ENCODE measurements around the gene ACTL8.

ACTL8 gene

GRCh38 chr1:17743008-17743647 is 12.0 kb upstream of the ACTL8 start:
- Histone ChIP-seq H3K27me3 (ENCODE audit: insufficient read depth, poor library complexity, severe bottlenecking) (no peaks in the 10 kb centered on the region), H3K4me3 (replicated peaks; ENCODE audit: insufficient read depth, low read length) (no peak overlapping the region), H3K27ac (replicated peaks) (no peak overlapping the region)
- no peak for TF ChIP-seq POLR2AphosphoS5 (IDR thresholded peaks at IDR 0.05; ENCODE audit: low read depth)
- TF ChIP-seq SPI1 (IDR thresholded peaks at IDR 0.05; ENCODE audit: borderline replicate concordance, low read depth) = no peak
- TF ChIP-seq, protein P1, sequence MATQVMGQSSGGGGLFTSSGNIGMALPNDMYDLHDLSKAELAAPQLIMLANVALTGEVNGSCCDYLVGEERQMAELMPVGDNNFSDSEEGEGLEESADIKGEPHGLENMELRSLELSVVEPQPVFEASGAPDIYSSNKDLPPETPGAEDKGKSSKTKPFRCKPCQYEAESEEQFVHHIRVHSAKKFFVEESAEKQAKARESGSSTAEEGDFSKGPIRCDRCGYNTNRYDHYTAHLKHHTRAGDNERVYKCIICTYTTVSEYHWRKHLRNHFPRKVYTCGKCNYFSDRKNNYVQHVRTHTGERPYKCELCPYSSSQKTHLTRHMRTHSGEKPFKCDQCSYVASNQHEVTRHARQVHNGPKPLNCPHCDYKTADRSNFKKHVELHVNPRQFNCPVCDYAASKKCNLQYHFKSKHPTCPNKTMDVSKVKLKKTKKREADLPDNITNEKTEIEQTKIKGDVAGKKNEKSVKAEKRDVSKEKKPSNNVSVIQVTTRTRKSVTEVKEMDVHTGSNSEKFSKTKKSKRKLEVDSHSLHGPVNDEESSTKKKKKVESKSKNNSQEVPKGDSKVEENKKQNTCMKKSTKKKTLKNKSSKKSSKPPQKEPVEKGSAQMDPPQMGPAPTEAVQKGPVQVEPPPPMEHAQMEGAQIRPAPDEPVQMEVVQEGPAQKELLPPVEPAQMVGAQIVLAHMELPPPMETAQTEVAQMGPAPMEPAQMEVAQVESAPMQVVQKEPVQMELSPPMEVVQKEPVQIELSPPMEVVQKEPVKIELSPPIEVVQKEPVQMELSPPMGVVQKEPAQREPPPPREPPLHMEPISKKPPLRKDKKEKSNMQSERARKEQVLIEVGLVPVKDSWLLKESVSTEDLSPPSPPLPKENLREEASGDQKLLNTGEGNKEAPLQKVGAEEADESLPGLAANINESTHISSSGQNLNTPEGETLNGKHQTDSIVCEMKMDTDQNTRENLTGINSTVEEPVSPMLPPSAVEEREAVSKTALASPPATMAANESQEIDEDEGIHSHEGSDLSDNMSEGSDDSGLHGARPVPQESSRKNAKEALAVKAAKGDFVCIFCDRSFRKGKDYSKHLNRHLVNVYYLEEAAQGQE (IDR thresholded peaks at IDR 0.05; ENCODE audit: insufficient replicate concordance, low read depth) = no peak
- TF ChIP-seq, protein P2, sequence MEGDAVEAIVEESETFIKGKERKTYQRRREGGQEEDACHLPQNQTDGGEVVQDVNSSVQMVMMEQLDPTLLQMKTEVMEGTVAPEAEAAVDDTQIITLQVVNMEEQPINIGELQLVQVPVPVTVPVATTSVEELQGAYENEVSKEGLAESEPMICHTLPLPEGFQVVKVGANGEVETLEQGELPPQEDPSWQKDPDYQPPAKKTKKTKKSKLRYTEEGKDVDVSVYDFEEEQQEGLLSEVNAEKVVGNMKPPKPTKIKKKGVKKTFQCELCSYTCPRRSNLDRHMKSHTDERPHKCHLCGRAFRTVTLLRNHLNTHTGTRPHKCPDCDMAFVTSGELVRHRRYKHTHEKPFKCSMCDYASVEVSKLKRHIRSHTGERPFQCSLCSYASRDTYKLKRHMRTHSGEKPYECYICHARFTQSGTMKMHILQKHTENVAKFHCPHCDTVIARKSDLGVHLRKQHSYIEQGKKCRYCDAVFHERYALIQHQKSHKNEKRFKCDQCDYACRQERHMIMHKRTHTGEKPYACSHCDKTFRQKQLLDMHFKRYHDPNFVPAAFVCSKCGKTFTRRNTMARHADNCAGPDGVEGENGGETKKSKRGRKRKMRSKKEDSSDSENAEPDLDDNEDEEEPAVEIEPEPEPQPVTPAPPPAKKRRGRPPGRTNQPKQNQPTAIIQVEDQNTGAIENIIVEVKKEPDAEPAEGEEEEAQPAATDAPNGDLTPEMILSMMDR (IDR thresholded peaks at IDR 0.05; ENCODE audit: insufficient read depth, low read length) = no peak
- no peak for TF ChIP-seq GABPA (IDR thresholded peaks at IDR 0.05; ENCODE audit: low read depth)
- DNase-seq (ENCODE audit: low read depth in 1 of 2, low spot score in 1 of 2) = no peak

DNA sequence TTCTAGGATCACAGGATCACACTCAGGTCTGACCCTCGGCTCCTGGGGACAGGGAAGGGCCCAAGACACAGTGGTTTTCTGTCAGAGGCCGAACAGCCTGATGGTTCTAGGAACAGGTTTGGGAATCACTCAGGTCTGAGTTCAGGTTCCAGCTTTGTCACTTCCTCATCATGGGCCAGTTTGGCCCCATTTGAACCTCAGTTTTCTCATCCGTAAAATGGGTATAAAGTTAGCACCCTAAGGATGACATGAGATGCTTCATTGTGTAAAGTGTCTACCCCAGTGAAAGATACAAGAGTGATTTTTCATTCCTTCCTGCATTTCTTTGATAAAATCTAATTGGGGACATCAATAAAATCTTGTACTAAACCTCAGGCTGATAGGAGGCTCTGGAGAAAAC is 11.2 kb upstream of the ACTL8 start:
- Histone ChIP-seq H3K27me3 (ENCODE audit: insufficient read depth, poor library complexity, severe bottlenecking) (no peaks in the 10 kb centered on the region), H3K4me3 (replicated peaks; ENCODE audit: insufficient read depth, low read length) (no peak overlapping the region)
- no peak for TF ChIP-seq POLR2AphosphoS5 (IDR thresholded peaks at IDR 0.05; ENCODE audit: low read depth)
- no peak for TF ChIP-seq SPI1 (IDR thresholded peaks at IDR 0.05; ENCODE audit: borderline replicate concordance, low read depth)
- TF ChIP-seq, protein P1 (IDR thresholded peaks at IDR 0.05; ENCODE audit: insufficient replicate concordance, low read depth) = no peak
- TF ChIP-seq GABPA (IDR thresholded peaks at IDR 0.05; ENCODE audit: low read depth) = no peak
- TF ChIP-seq, protein P2 (IDR thresholded peaks at IDR 0.05; ENCODE audit: insufficient read depth, low read length) = no peak

GRCh38 chr1:17744666-17745478 is 10.3 kb upstream of the ACTL8 start:
- DNase-seq (ENCODE audit: low read depth in 1 of 2, low spot score in 1 of 2) = no peak
- Histone ChIP-seq H3K4me3 (replicated peaks; ENCODE audit: insufficient read depth, low read length) (no peak overlapping the region), H3K27me3 (ENCODE audit: insufficient read depth, poor library complexity, severe bottlenecking) (no peaks in the 10 kb centered on the region), H3K27ac (replicated peaks) (no peak overlapping the region)
- TF ChIP-seq, protein P1 (IDR thresholded peaks at IDR 0.05; ENCODE audit: insufficient replicate concordance, low read depth) = no peak
- TF ChIP-seq GABPA (IDR thresholded peaks at IDR 0.05; ENCODE audit: low read depth) = no peak
- no peak for TF ChIP-seq POLR2AphosphoS5 (IDR thresholded peaks at IDR 0.05; ENCODE audit: low read depth)
- TF ChIP-seq, protein P2 (IDR thresholded peaks at IDR 0.05; ENCODE audit: insufficient read depth, low read length) = no peak
- no peak for TF ChIP-seq SPI1 (IDR thresholded peaks at IDR 0.05; ENCODE audit: borderline replicate concordance, low read depth)

More for the DNA sequence above, 11.2 kb upstream of the ACTL8 start:
- H3K27ac ChIP-seq (replicated peaks) = no peak overlapping the region
- no peak for DNase-seq (ENCODE audit: low read depth in 1 of 2, low spot score in 1 of 2)
